NOMO-1 treated with DMSO at 0.1 percent for 48 hours (cell line): Measurements from ENCODE around the gene TECTB.

ENCODE experiments used
- DNase-seq: peaks from one replicate; lab custom pipeline; 2025; ENCODE audit not compliant: unreplicated experiment; lab: John Stamatoyannopoulos, UW

TECTB gene

GRCh38 chr10:112304267-112304859, 21.2 kb downstream of the TECTB start:
- peak; percentile 9 for DNase-seq

GRCh38 chr10:112307358-112308124, 24.3 kb downstream of the TECTB start:
- DNase-seq = peak; percentile 53

DNA sequence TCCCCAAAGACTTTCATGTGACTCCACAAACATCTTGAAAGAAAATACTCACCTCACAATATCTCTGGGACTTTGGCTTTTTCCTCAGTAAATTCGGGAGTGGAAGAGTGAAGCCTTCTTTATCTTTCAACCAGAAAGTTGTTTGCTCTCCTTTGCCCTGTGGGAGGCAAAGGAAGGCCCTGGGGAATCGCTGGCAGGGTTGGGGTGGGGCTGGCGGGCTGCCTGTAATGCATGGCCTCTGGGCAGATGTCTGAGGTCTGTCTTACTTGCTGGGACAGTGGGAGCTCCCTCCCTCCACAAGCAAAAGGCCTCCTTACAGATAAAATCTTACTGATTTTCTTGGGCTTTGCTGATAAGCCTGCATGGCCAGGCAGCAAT, 24.9 kb downstream of the TECTB start:
- DNase-seq = no peak

DNA sequence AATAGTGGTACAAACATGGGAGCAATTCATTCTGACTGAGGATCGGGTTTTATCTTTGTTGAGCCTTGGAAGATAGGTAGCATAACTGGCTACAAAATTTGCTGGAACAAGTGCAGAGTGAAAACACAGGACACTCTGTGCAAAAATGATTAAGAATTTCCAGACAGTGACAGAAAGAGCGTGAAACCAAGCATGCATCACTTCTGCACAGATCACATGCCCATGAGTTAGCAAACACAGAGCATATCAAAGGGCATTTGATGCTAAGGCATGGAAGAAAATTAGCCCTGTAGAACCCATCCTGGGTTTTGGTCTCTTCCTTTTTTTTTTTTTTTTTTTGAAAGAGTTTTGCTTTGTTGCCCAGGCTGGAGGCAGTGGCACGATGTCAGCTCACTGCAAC, 28.3 kb downstream of the TECTB start:
- no peak for DNase-seq

- no peak for DNase-seq
Observed at GRCh38 chr10:112313234-112313633, 30.0 kb downstream of the TECTB start.

GRCh38 chr10:112313911-112314310, 30.7 kb downstream of the TECTB start:
- no peak for DNase-seq

- peak; percentile 40 for DNase-seq
Observed at GRCh38 chr10:112314822-112315474, 31.7 kb downstream of the TECTB start.

DNA sequence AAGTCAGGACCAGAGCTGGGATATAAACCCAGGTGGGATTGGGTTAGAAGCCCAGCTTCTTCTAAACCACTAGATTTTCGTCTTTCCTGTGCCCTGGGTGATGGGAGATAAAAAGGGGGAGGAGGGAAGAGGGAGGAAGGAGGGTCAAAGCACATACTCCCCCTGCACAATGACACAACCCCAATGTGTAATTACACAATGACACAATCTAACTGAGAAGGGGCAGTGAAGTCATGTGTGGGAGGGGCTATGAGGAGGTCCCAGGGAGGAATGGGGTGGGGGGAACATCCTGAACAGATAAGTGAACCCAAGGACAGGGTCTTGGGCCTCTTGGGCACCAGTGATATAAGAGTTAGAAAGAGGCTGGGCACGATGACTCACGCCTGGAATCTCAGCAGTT, 44.5 kb downstream of the TECTB start:
- no peak for DNase-seq

DNA sequence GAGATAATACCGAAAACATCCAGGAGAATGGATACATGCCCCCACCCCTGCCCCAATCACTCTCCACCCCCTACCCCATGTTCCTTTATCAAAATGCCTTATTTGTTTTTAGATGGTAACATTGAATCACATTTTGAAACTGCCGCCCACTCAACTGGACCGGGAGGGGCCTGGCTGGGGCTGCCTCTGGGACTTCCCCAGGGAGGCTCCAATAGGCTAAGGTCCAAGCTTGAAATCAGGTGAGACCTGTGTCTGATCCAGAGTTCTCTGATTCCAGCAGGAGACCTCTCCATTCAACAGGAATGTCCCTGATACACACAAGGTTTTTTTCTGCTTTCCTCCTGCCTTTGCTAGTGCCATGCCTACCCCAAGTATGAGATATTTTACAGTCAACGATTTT, 47.0 kb downstream of the TECTB start:
- DNase-seq = no peak

- no peak for DNase-seq
Observed at GRCh38 chr10:112330607-112331160, 47.5 kb downstream of the TECTB start.

GRCh38 chr10:112332022-112332421, 48.8 kb downstream of the TECTB start:
- DNase-seq = no peak

DNA sequence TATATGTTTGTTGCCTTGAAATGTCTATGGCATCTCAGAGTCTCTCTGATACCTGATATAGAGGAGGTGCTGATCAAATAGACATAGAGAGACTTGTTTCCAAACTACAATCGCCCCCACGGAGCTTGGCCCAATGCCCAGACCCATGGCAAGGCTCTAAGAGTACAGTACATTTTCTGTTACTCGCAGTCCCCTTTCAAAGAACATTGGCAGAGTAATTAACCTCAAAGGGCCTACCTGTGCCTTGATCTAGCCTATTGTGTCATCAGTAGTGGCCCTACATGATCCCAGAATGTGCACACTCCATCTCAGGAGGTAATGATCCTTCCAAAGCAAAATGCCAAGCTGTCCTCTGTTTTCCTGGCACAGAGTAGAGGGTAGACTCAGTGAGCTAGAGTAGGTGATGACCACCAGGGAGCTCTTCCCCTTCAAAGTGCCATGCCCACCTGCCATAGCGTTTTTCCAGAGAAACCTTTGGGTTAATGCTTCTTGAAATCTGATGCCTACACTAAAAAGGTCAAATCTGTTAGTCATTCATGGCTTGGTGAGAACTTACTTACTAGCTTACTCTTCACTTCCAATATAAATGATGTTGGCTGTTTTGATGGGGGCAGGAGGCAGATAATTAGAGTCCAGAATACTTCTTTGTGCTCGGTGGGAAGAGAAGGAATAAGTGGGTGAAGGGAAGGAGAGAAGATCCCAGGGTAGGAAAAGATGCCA, 49.5 kb downstream of the TECTB start:
- DNase-seq = no peak

DNA sequence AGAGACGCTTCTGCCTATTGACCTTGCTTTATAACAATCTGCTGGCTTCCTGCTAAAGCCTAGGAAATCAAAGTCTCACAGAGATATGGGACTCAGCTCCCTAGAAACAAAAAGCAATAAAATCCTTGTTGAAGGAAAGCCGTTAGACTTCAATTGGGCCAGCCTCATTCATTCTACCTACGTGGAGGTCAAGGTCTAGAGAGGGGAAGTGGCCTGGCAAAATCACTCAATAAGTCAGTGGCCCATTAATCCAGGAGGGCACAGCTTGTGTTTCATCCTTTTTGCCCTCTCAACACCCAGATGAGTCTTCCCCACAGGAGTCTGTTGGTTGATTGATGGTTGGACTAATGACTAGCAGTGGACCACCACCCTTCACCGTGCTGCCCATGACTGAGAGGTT, 50.3 kb downstream of the TECTB start:
- no peak for DNase-seq

DNA sequence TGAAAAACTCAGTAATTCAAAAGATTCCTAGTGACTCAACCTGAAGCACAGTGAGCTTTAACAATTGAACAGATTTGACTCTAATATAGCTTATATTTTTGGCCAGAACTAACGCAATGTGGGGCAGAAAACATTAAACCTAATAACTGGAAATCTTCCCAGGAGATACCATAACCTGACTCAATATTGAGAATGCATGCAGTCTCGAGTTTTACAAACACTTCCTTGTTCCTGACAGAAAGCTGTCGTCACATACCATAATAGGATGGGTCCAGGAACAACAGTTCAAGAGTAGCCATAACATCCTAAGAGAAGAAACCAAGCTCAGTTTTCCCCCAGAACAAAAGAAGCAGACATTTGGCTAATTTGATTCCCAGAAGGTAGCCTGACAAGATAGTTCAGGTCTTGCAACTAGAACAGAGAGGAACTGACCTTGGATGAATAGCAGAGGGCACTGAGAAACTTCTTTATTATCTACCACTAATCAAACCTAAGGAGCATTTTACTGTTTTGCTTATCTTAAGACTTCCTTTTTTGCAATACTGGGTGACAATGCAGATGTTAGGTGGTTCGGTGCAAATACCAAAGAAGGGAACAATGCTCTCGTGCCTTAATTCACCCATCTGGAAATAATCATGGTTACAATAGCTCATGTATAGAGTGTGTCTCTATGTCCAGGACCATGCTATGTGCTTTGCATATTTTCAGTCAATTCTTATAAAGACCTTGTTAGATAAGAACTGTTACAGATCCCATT, 52.1 kb downstream of the TECTB start:
- peak; percentile 49 for DNase-seq

GRCh38 chr10:112335868-112336265, 52.7 kb downstream of the TECTB start:
- no peak for DNase-seq

DNA sequence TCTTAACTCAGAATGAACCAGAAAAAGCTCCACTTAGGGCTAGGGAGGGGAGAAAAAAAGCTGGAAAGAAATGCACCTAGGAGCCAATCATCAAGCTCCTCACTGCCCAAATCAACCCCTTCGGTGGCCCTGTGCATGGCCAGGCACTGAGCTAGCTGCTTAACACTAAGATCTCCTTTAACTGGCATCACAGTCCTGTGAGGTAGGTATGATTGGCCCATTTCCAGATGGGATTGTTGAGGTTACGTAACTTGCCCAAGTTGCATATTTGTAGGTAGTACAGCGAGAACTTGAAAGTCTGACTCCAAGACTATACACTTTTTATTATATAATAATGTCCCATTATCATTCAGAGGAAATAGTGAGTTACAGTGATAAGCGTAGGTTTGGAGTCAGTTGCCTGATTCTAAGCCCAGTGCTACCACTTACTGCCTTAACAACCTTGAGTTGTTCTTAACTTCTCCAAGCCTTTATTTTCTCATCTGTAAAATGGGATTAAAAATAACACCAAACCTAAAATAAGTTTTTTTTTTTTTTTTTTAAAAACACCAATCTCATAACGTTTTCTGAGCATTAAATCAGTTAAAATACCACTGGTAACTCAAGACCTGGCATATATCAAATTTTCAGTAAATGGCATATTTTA, 53.5 kb downstream of the TECTB start:
- DNase-seq = no peak

- DNase-seq = peak; percentile 10
Observed at GRCh38 chr10:112338957-112339356, 55.8 kb downstream of the TECTB start.

DNA sequence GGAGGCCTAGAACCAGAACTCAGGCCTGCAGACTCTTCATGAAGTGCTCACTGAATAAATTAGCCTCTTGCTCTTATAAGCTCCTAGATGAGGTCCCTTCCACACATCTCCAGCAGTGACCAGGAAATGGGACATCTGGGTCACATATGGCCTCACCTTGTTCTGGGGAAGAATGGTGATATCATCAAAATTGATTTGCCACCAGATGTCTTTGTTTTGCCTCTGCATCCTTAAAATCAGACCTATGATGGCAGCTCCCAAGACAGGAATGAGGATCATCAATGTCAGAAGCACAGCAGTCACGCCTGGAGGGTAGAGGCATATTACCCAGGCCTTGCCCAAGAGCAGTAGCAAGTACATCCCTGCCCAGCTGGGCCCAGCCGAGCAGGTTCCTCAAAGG, 57.4 kb downstream of the TECTB start:
- DNase-seq = no peak

GRCh38 chr10:112343056-112343806, 60.0 kb downstream of the TECTB start:
- no peak for DNase-seq
